CD8-positive, alpha-beta memory T cell (primary cell): ENCODE measurements around the gene EAF1. TPM values are rescaled to one million over a fixed set of nuclear protein-coding genes. Genes with fewer than 3 reads are reported as not detected.
"Not testable (repeated sequence)": the region's sequence is repeated elsewhere in the genome, so short reads cannot be mapped to it uniquely, and the experiment has no call there.

Experiments
- CTCF ChIA-PET: fragments of 350-600 bp; sonication (Branson Sonifier 250); formaldehyde crosslinking; loops from one replicate; lab custom pipeline; 2021; ENCODE audit warnings: antibody characterized with exemption; lab: Charles Lee
- POLR2A ChIA-PET: fragments of 350-600 bp; sonication (Branson Sonifier 250); formaldehyde crosslinking; loops from one replicate; lab custom pipeline; 2021; ENCODE audit warnings: antibody characterized with exemption; lab: Charles Lee
- DNase-seq, 5 donors: peaks; one replicate each; pipeline versions ENCODE4 v3.0.0 to v3.0.0-alpha.2; 2020 to 2022; ENCODE audit warnings: mixed read lengths in 1 of 5
- H3K27ac ChIP-seq: one replicate; pipeline ENCODE4 v1.7.0; 2013; ENCODE audit warnings: low read depth, mild to moderate bottlenecking, low read length, moderate library complexity
- H3K27me3 ChIP-seq: 2 replicates; pipeline ENCODE4 v1.7.0; 2013; ENCODE audit warnings: low read length, mild to moderate bottlenecking; ENCODE audit not compliant: insufficient read depth, poor library complexity, severe bottlenecking
- H3K36me3 ChIP-seq: 2 replicates; pipeline ENCODE4 v1.7.0; 2013; ENCODE audit warnings: mild to moderate bottlenecking, low read length, moderate library complexity; ENCODE audit not compliant: insufficient read depth
- H3K4me1 ChIP-seq: 2 replicates; pipeline ENCODE4 v1.7.0; 2013; ENCODE audit warnings: mild to moderate bottlenecking, low read length, moderate library complexity; ENCODE audit not compliant: insufficient read depth
- H3K4me3 ChIP-seq: 2 replicates; pipeline ENCODE4 v1.7.0; 2013; ENCODE audit warnings: mild to moderate bottlenecking, low read length
- H3K9me3 ChIP-seq: 2 replicates; pipeline ENCODE4 v1.7.0; 2013; ENCODE audit warnings: mild to moderate bottlenecking, low read length
- H3K27ac Mint-ChIP-seq, 8 donors: one replicate each; pipeline ENCODE4 v1.8.0; 2020 to 2021; ENCODE audit warnings: mixed read lengths in 8 of 8, mild to moderate bottlenecking in 6 of 8, inconsistent platforms in 3 of 8, moderate library complexity in 3 of 8
- H3K27me3 Mint-ChIP-seq, 2 donors: one replicate each; pipeline ENCODE4 v1.8.0; 2020 to 2021; ENCODE audit warnings: mixed read lengths in 2 of 2, mild to moderate bottlenecking in 1 of 2, moderate library complexity in 1 of 2
- H3K36me3 Mint-ChIP-seq, 3 donors: one replicate each; pipeline ENCODE4 v1.8.0; 2020 to 2021; ENCODE audit warnings: mixed read lengths in 3 of 3, inconsistent platforms in 1 of 3, mild to moderate bottlenecking in 1 of 3
- H3K4me1 Mint-ChIP-seq, 3 donors: one replicate each; pipeline ENCODE4 v1.8.0; 2020 to 2021; ENCODE audit warnings: mixed read lengths in 3 of 3, inconsistent platforms in 1 of 3, mild to moderate bottlenecking in 1 of 3
- H3K4me3 Mint-ChIP-seq, 7 donors: one replicate each; pipeline ENCODE4 v1.8.0; 2020 to 2021; ENCODE audit warnings: mixed read lengths in 7 of 7, mild to moderate bottlenecking in 6 of 7, moderate library complexity in 4 of 7, inconsistent platforms in 2 of 7
- H3K9me3 Mint-ChIP-seq, 5 donors: one replicate each; pipeline ENCODE4 v1.8.0; 2020 to 2022; ENCODE audit warnings: mixed read lengths in 5 of 5, mild to moderate bottlenecking in 3 of 5, moderate library complexity in 2 of 5, inconsistent platforms in 1 of 5
- polyA plus RNA-seq: library from polyadenylated mRNA; unstranded; fragments of 300-500 nt; fragmentation: Illumina TruSeq; gene quantifications from one replicate; pipeline ENCODE4 v1.2.3, GENCODE V29; 2021
- total RNA-seq, 2 experiments: library from RNA; stranded (reverse); gene quantifications; one replicate each; pipeline ENCODE4 v1.2.3, GENCODE V29; 2021

Gene EAF1
- total RNA-seq = 10 to 100 TPM; 25.8 to 26.8 TPM
- 21.2 TPM for polyA plus RNA-seq

GRCh38 chr3:15427182-15427880 lies at the start of gene EAF1, which contains the start of gene METTL6:
Gene EAF1, plus strand, starts transcription at chr3:15427598. Its CDS starts 182 bp downstream, at chr3:15427780.
Gene METTL6, minus strand, starts transcription at chr3:15427544. Its CDS starts 1,033 bp downstream, at chr3:15426511.
- Histone ChIP-seq H3K4me1 (peaks cover 35% of the 10 kb centered on the region), H3K27ac (peak within 1 kb of the TSS; percentile 82), H3K27me3 (no peaks in the 10 kb centered on the region), H3K9me3 (no peaks in the 10 kb centered on the region), H3K4me3 (peak within 1 kb of the TSS; percentile 96), H3K36me3 (peaks cover 15% of the 10 kb centered on the region)
- Mint-ChIP-seq H3K36me3 (peaks cover 5 to 69% (median 7%) of the 10 kb centered on the region in 3 donors), H3K9me3 (no peaks in the 10 kb centered on the region), H3K27me3 (no peaks in the 10 kb centered on the region), H3K4me3 (peak within 1 kb of the TSS; percentile 85 to 97 (median 93)), H3K27ac (peak within 1 kb of the TSS; percentile 89 to 97 (median 94)), H3K4me1 (peaks cover 64 to 78% (median 73%) of the 10 kb centered on the region in 3 donors)
- ChIA-PET CTCF (no interaction called here), POLR2A (interaction anchor here (0.6 to 0.9 kb wide), 5 partner anchors 21 to 329 kb away, joined by 3 read pairs; partner anchors contain the start of gene CAPN7)
- DNase-seq = peak; percentile 79 to 90 (median 80)

GRCh38 chr3:15377961-15378791 lies 49.2 kb upstream of the EAF1 start:
- CTCF ChIA-PET = interaction anchor here (0.9 to 7.1 kb wide), 11 partner anchors 15 to 175 kb away, joined by 3 to 106 read pairs (median 4); partner anchors contain the start of genes CAPN7 and SH3BP5

DNA sequence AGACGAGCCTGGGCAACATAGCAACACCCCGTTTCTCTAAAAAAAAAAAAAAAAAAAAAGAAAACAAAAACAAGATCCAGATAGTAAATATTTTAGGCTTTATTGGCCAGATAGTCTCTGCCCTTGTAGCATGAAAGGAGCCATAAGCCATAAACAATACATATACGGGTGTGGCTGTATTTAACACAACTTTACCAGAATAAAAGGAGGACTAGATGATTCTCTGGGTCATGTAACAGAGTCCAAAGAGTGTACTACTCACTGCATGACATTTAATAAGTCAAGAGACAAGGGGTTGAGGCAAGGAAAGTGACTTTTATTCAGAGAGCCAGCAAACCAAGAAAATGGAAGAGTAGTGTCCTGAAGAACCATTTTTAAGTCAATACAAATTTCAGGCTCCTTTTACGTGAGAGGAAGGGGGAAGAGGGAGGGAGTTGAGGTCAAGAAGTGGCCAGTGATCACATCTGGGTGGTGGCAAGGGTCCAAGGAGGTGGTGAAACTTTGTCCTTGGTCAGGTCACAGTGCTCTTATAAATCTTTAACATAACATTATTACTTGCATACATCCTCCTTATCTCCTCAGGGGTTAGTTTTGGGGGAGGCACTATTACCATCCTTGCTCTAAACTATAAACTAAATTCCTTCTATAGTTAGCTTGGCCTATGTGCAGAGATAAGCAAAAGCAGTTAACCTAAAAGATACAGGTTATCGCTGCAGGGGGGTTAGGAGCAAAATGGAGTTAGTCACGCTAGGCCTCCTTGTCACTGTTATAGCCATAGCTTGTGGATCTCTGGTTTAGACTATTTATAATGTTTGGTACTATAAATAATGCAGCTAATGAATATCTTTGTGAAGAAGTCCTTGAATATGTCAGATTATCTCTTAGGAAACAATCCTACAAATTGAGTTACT lies 46.2 kb upstream of the EAF1 start:
- H3K9me3 ChIP-seq = no peaks in the 10 kb centered on the region
- no peaks in the 10 kb centered on the region for H3K36me3 Mint-ChIP-seq
- POLR2A ChIA-PET = no interaction called here
- no peaks in the 10 kb centered on the region for H3K36me3 ChIP-seq
- CTCF ChIA-PET = interaction anchor here (0.7 to 7.1 kb wide), 4 partner anchors 7 to 154 kb away, joined by 3 to 106 read pairs (median 3); no protein-coding TSS in a partner anchor
- peaks cover 0 to 4% (median 0%) of the 10 kb centered on the region in 5 donors for H3K9me3 Mint-ChIP-seq
- no peaks in the 10 kb centered on the region for H3K27me3 Mint-ChIP-seq
- H3K4me3 Mint-ChIP-seq = no peak overlapping the region
- peaks cover 5% of the 10 kb centered on the region for H3K4me1 ChIP-seq
- peaks cover 7 to 14% (median 13%) of the 10 kb centered on the region in 3 donors for H3K4me1 Mint-ChIP-seq
- H3K27ac Mint-ChIP-seq = peak overlapping the region in 1 of 8 donors; percentile 46
- no peak for DNase-seq
- no peak overlapping the region for H3K4me3 ChIP-seq
- no peaks in the 10 kb centered on the region for H3K27me3 ChIP-seq
- no peak overlapping the region for H3K27ac ChIP-seq

More at GRCh38 chr3:15377961-15378791, 49.2 kb upstream of the EAF1 start:
- peak; percentile 89 to 98 (median 92) for DNase-seq
- Mint-ChIP-seq H3K27me3 (no peaks in the 10 kb centered on the region), H3K4me3 (peak overlapping the region in 2 of 7 donors; percentile 30 to 40), H3K4me1 (peaks cover 7 to 9% (median 8%) of the 10 kb centered on the region in 3 donors), H3K27ac (peak overlapping the region; percentile 84 to 98 (median 94)), H3K36me3 (no peaks in the 10 kb centered on the region), H3K9me3 (no peaks in the 10 kb centered on the region)
- Histone ChIP-seq H3K27ac (peak overlapping the region; percentile 85), H3K36me3 (no peaks in the 10 kb centered on the region), H3K4me1 (peaks cover 5% of the 10 kb centered on the region), H3K9me3 (no peaks in the 10 kb centered on the region), H3K4me3 (no peak overlapping the region), H3K27me3 (no peaks in the 10 kb centered on the region)
- POLR2A ChIA-PET = interaction anchor here (0.6 kb wide), 1 partner anchor 46 kb away, joined by 3 read pairs; the partner anchor contains the start of gene SH3BP5

- CTCF ChIA-PET = interaction anchor here (7.1 kb wide), 1 partner anchor 114 kb away, joined by 106 read pairs; no protein-coding TSS in a partner anchor
- POLR2A ChIA-PET = no interaction called here
Observed at GRCh38 chr3:15382405-15382923, 44.9 kb upstream of the EAF1 start.

GRCh38 chr3:15384510-15385237 lies 42.7 kb upstream of the EAF1 start:
- peak overlapping the region in 1 of 8 donors; percentile 58 for H3K27ac Mint-ChIP-seq
- Histone ChIP-seq H3K36me3 (no peaks in the 10 kb centered on the region), H3K4me1 (no peaks in the 10 kb centered on the region), H3K27ac (no peak overlapping the region), H3K9me3 (no peaks in the 10 kb centered on the region), H3K27me3 (no peaks in the 10 kb centered on the region), H3K4me3 (no peak overlapping the region)
- peaks cover 0 to 5% (median 4%) of the 10 kb centered on the region in 3 donors for H3K4me1 Mint-ChIP-seq
- ChIA-PET POLR2A (no interaction called here), CTCF (interaction anchor here (0.8 to 1.6 kb wide), 4 partner anchors 20 to 117 kb away, joined by 3 to 6 read pairs (median 4); partner anchors contain the start of gene SH3BP5)
- DNase-seq = no peak
- no peaks in the 10 kb centered on the region for H3K36me3 Mint-ChIP-seq
- H3K4me3 Mint-ChIP-seq = no peak overlapping the region
- H3K27me3 Mint-ChIP-seq = no peaks in the 10 kb centered on the region
- peaks cover 0 to 6% (median 0%) of the 10 kb centered on the region in 5 donors for H3K9me3 Mint-ChIP-seq

More at GRCh38 chr3:15382405-15382923, 44.9 kb upstream of the EAF1 start:
- H3K9me3 ChIP-seq = no peaks in the 10 kb centered on the region
- H3K4me3 Mint-ChIP-seq = no peak overlapping the region
- no peaks in the 10 kb centered on the region for H3K36me3 ChIP-seq
- H3K27me3 Mint-ChIP-seq = no peaks in the 10 kb centered on the region
- peaks cover 0 to 6% (median 0%) of the 10 kb centered on the region in 5 donors for H3K9me3 Mint-ChIP-seq
- no peak overlapping the region for H3K27ac ChIP-seq
- no peak overlapping the region for H3K4me3 ChIP-seq
- H3K36me3 Mint-ChIP-seq = no peaks in the 10 kb centered on the region
- peak overlapping the region in 3 of 8 donors; percentile 9 to 29 (median 20) for H3K27ac Mint-ChIP-seq
- H3K4me1 Mint-ChIP-seq = peaks cover 7 to 14% (median 13%) of the 10 kb centered on the region in 3 donors
- DNase-seq = no peak
- peaks cover 5% of the 10 kb centered on the region for H3K4me1 ChIP-seq
- H3K27me3 ChIP-seq = no peaks in the 10 kb centered on the region

- peak overlapping the region in 1 of 8 donors; percentile 76 for H3K27ac Mint-ChIP-seq
- H3K36me3 ChIP-seq, DNase-seq, H3K36me3 Mint-ChIP-seq, H3K9me3 ChIP-seq, H3K4me1 ChIP-seq, H3K27me3 Mint-ChIP-seq, H3K9me3 Mint-ChIP-seq, POLR2A ChIA-PET, H3K4me3 Mint-ChIP-seq, H3K4me3 ChIP-seq, H3K4me1 Mint-ChIP-seq, H3K27me3 ChIP-seq, H3K27ac ChIP-seq: not testable (repeated sequence)
- CTCF ChIA-PET = interaction anchor here (1.3 kb wide), 1 partner anchor 117 kb away, joined by 6 read pairs; no protein-coding TSS in a partner anchor
Observed at GRCh38 chr3:15385238-15385695, 42.1 kb upstream of the EAF1 start.
